Right cardiac atrium (tissue), 5 donors: ENCODE results near the gene PCDHB12. TPM values are rescaled to one million over a fixed set of nuclear protein-coding genes. Genes with fewer than 3 reads are reported as not detected.
"Not testable (repeated sequence)": the region's sequence is repeated elsewhere in the genome, so short reads cannot be mapped to it uniquely, and the experiment has no call there.

Experiments used
- ATAC-seq, 2 donors: fragments of 200-7000 bp; cut with Tn5 transposase; one replicate each; pipeline versions ENCODE4 v1.8.0 to v1.9.1; 2020; ENCODE audit warnings: moderate library complexity in 2 of 2, mild to moderate bottlenecking in 1 of 2
- DNase-seq, 3 donors: peaks; one replicate each; pipeline ENCODE4 v3.0.0-alpha.2; 2020
- H3K27ac ChIP-seq: one replicate; pipeline ENCODE4 v1.5.1; 2013; ENCODE audit warnings: mild to moderate bottlenecking, low read length, control low read depth, moderate library complexity
- H3K27me3 ChIP-seq: one replicate; pipeline ENCODE4 v1.6.1; 2013; ENCODE audit not compliant: control insufficient read depth, insufficient read depth
- H3K4me1 ChIP-seq: one replicate; pipeline ENCODE4 v1.6.1; 2013; ENCODE audit warnings: low read length; ENCODE audit not compliant: control insufficient read depth, insufficient read depth
- H3K4me3 ChIP-seq: one replicate; pipeline ENCODE4 v1.5.1; 2013; ENCODE audit warnings: low read length, control low read depth
- H3K9me3 ChIP-seq: one replicate; pipeline ENCODE4 v1.6.1; 2013; ENCODE audit warnings: low read length; ENCODE audit not compliant: control insufficient read depth
- WGBS: extraction: QIAGEN DNeasy Blood & Tissue Kit; methylation state at CpG from one replicate; pipeline ENCODE4 v1.1.7; 2013; 5-methylcytosine and 5-hydroxymethylcytosine counted together
- intact Hi-C, 4 donors: fragments of 100-400 bp; cut with DNase I; formaldehyde crosslinking; loops; one replicate each; pipeline versions ENCODE4 v1.11.0 to v1.14.0; 2022 to 2023
- polyA plus RNA-seq: library from polyadenylated mRNA; stranded (reverse); fragments of 200-250 nt; gene quantifications from one replicate; pipeline ENCODE4 v1.2.3, GENCODE V29; 2013
- total RNA-seq, 4 donors: library from RNA; stranded (reverse); fragmentation: NEBNext Ultra II Directional; extraction: Animal tissue kit (Norgen Biotek cat#: 25700); gene quantifications; one replicate each; pipeline ENCODE4 v1.2.1, GENCODE V29; 2021
- donor health status: healthy with polysubstance abuse.
- donor health status: DM: no; HTN: yes; CAD: no.
- donor health status: DM: no; HTN: no; CAD: no.
- donor health status: DM: no; HTN: yes; CAD: no; lungs with severe emphysema.
- donor health status: DM: yes; HTN: yes; CAD: no.

Gene PCDHB12
- total and polyA plus RNA-seq, 5 donors = 0.72 to 3.3 (median 2.5) TPM

DNA sequence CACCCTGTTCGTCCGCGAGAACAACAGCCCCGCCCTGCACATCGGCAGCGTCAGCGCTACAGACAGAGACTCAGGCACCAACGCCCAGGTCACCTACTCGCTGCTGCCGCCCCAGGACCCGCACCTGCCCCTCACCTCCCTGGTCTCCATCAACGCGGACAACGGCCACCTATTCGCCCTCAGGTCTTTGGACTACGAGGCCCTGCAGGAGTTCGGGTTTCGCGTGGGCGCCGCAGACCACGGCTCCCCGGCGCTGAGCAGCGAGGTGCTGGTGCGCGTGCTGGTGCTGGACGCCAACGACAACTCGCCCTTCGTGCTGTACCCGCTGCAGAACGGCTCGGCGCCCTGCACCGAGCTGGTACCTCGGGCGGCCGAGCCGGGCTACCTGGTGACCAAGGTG is 27.4 kb downstream of the PCDHB12 start:
- H3K27me3 ChIP-seq, ATAC-seq, H3K4me1 ChIP-seq, H3K4me3 ChIP-seq, DNase-seq, H3K27ac ChIP-seq: not testable (repeated sequence)
- WGBS = 20% methylated on average over 40 of the region's 40 CpGs
- intact Hi-C loops = loop anchor here in 1 of 4 donors (10.0 kb wide), 1 partner anchor 169 kb away; the partner anchor contains the start of genes PCDHGA9 and PCDHGB6
- H3K9me3 ChIP-seq = peaks cover 13% of the 10 kb centered on the region

DNA sequence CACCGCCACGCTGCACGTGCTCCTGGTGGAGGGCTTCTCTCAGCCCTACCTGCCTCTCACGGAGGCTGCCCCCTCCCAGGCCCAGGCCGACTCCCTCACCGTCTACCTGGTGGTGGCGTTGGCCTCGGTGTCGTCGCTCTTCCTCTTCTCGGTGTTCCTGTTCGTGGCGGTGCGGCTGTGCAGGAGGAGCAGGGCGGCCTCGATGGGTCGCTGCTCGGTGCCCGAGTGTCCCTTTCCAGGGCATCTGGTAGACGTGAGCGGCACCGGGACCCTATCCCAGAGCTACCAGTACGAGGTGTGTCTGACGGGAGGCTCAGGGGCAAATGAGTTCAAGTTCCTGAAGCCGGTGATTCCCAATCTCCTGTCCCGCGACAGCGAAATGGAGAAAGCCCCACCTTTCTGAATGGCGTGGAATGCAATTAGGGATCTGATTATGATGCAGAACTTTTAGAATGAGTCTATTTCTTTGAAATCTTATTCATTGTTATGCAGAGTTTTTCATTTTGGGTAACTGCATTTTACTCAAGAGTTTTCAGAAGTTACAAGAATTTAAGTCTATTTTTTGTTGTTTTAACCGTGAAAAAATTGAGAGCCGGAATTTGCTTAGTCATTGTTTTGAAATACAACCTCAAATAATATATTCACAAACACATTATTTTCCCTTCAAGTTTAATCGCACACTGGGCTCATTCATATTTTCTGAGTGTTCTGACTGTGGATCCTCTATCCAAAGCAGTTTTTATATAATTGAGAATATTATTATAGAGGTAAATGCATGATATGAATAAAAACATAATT is 28.2 kb downstream of the PCDHB12 start:
- H3K27ac ChIP-seq = no peak overlapping the region
- WGBS = 13% methylated on average over 32 of the region's 32 CpGs
- intact Hi-C loops = loop anchor here in 1 of 4 donors (10.0 kb wide), 1 partner anchor 168 kb away; the partner anchor contains the start of genes PCDHGA9 and PCDHGB6
- no peak for ATAC-seq
- no peaks in the 10 kb centered on the region for H3K4me1 ChIP-seq
- no peak overlapping the region for H3K4me3 ChIP-seq
- no peaks in the 10 kb centered on the region for H3K27me3 ChIP-seq
- peaks cover 20% of the 10 kb centered on the region for H3K9me3 ChIP-seq
- DNase-seq = no peak

DNA sequence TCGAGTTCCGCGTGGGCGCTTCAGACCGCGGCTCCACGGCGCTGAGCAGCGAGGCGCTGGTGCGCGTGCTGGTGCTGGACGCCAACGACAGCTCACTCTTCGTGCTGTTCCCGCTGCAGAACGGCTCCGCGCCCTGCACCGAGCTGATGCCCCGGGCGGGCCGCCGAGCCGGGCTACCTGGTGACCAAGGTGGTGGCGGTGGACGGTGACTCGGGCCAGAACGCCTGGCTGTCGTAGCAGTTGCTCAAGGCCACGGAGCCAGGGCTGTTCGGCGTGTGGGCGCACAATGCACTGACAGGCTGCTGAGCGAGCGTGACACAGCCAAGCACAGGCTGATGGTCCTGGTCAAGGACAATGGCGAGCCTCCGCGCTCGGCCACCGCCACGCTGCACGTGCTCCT is 33.0 kb downstream of the PCDHB12 start:
- H3K4me1 ChIP-seq = no peaks in the 10 kb centered on the region
- intact Hi-C loops = no loop called here
- 19% methylated on average over 43 of the region's 43 CpGs for WGBS
- H3K4me3 ChIP-seq = no peak overlapping the region
- no peak overlapping the region for H3K27ac ChIP-seq
- peak in 1 of 3 donors; percentile 13 for DNase-seq
- H3K27me3 ChIP-seq = no peaks in the 10 kb centered on the region
- ATAC-seq = no peak
- H3K9me3 ChIP-seq = peaks cover 31% of the 10 kb centered on the region

DNA sequence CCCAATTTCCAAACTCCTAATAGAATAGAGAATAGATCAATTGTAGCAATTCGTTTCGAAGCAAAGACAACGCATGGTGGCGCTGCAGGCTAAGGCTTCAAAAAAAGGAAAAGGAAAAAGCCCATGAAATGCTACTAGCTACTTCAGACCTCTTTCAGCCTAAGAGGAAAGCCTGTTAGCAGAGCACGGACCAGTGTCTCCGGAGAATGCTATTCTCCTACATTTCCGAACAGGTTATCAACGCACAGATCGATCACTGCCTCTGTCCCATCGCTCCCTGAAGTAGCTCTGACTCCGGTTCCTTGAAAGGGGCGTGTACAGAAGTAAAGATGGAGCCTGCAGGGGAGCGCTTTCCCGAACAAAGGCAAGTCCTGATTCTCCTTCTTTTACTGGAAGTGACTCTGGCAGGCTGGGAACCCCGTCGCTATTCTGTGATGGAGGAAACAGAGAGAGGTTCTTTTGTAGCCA is 36.8 kb downstream of the PCDHB12 start, which contains the start of gene PCDHB15:
TSS of gene PCDHB15 (plus strand) at position 146 of the 468 bp plus-strand sequence. CDS start at position 330, 184 bp downstream.
- H3K27ac ChIP-seq = peak within 1 kb of the TSS; percentile 51
- no peak for ATAC-seq

DNA sequence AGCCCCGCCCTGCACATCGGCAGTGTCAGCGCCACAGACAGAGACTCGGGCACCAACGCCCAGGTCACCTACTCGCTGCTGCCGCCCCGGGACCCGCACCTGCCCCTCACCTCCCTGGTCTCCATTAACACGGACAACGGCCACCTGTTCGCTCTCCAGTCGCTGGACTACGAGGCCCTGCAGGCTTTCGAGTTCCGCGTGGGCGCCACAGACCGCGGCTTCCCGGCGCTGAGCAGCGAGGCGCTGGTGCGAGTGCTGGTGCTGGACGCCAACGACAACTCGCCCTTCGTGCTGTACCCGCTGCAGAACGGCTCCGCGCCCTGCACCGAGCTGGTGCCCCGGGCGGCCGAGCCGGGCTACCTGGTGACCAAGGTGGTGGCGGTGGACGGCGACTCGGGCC is 38.5 kb downstream of the PCDHB12 start:
- H3K4me1 ChIP-seq, H3K4me3 ChIP-seq, ATAC-seq, H3K27me3 ChIP-seq, H3K27ac ChIP-seq, intact Hi-C loops, DNase-seq: not testable (repeated sequence)
- peaks cover 24% of the 10 kb centered on the region for H3K9me3 ChIP-seq
- 35% methylated on average over 32 of the region's 42 CpGs for WGBS

More for the DNA sequence above, 36.8 kb downstream of the PCDHB12 start, which contains the start of gene PCDHB15:
- H3K27me3 ChIP-seq = no peaks in the 10 kb centered on the region
- peak in 2 of 3 donors; percentile 16 to 57 for DNase-seq
- intact Hi-C loops = no loop called here
- peak within 1 kb of the TSS; percentile 60 for H3K4me3 ChIP-seq
- H3K4me1 ChIP-seq = no peaks in the 10 kb centered on the region
- WGBS = 5% methylated on average over 16 of the region's 16 CpGs
- peaks cover 34% of the 10 kb centered on the region for H3K9me3 ChIP-seq

DNA sequence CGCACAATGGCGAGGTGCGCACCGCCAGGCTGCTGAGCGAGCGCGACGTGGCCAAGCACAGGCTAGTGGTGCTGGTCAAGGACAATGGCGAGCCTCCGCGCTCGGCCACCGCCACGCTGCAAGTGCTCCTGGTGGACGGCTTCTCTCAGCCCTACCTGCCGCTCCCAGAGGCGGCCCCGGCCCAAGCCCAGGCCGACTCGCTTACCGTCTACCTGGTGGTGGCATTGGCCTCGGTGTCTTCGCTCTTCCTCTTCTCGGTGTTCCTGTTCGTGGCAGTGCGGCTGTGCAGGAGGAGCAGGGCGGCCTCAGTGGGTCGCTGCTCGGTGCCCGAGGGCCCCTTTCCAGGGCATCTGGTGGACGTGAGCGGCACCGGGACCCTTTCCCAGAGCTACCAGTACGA is 38.9 kb downstream of the PCDHB12 start:
- intact Hi-C loops = not testable (repeated sequence)

DNA sequence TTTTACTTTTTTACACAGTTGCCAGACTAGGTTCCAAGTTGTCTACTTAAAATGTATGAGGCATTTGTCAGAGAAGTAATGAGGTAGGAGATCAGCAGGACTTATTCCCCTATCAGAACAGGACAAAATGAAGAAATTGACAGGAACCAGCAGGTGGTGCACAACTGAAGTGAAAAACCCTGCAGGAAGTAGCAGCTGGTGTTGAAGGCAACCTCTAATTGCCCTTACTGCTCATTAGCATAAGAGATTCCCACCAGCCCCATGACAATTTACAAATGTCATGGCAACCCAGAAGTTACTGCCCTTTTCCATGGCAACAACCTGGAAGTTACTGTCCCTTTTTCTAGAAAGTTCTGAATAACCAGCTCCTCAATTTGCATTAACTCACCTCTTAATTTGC is 42.1 kb downstream of the PCDHB12 start:
- Histone ChIP-seq H3K27ac (no peak overlapping the region), H3K27me3 (no peaks in the 10 kb centered on the region), H3K4me3 (no peak overlapping the region), H3K4me1 (no peaks in the 10 kb centered on the region), H3K9me3 (peaks cover 16% of the 10 kb centered on the region)
- ATAC-seq (no peak), DNase-seq (no peak)
- intact Hi-C loops = no loop called here

More for the DNA sequence above, 38.9 kb downstream of the PCDHB12 start:
- H3K27ac ChIP-seq, H3K4me1 ChIP-seq, H3K27me3 ChIP-seq, ATAC-seq, H3K4me3 ChIP-seq, DNase-seq: not testable (repeated sequence)
- peaks cover 23% of the 10 kb centered on the region for H3K9me3 ChIP-seq
- 42% methylated on average over 34 of the region's 34 CpGs for WGBS

DNA sequence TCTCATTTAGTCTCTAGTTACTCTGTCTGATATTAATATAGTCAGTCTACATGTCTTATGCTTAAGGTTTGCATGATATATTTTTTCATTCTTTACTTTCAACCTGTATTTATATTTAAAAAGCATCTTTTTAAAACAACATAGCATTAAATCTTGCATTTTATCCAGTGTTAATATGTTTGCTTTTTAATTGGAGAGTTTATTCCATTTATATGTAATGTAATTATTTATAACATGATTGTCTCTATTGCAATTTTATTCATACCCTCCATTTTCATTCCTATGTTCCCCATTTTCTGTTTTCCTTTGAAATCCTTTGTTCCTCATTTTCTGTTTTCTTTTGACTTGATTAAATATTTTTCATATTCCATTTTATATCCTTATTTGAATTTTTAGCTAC is 49.9 kb downstream of the PCDHB12 start:
- H3K27me3 ChIP-seq = no peaks in the 10 kb centered on the region
- intact Hi-C loops = no loop called here
- ATAC-seq (no peak), DNase-seq (no peak)
- H3K9me3 ChIP-seq = peaks cover 13% of the 10 kb centered on the region
- H3K4me3 ChIP-seq = no peak overlapping the region
- no peaks in the 10 kb centered on the region for H3K4me1 ChIP-seq
- no peak overlapping the region for H3K27ac ChIP-seq

DNA sequence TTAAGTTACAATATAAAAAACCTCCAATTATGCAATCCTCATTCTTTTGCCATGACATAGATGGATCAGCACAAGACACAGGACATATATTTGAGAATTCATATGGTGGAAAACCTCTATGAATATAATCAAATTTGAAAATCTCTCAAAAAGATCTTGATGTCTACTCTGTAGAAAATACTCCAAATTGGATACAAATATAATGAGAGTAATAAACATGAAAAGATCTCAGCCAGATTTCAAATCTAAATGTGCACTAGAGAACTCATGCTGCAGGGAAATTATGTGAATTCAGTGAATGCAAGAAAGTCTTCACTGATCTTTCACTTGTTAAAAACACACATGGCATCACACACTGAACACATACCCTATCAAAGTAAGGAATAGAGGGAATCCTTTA is 50.4 kb downstream of the PCDHB12 start:
- Histone ChIP-seq H3K4me3 (no peak overlapping the region), H3K4me1 (no peaks in the 10 kb centered on the region)

DNA sequence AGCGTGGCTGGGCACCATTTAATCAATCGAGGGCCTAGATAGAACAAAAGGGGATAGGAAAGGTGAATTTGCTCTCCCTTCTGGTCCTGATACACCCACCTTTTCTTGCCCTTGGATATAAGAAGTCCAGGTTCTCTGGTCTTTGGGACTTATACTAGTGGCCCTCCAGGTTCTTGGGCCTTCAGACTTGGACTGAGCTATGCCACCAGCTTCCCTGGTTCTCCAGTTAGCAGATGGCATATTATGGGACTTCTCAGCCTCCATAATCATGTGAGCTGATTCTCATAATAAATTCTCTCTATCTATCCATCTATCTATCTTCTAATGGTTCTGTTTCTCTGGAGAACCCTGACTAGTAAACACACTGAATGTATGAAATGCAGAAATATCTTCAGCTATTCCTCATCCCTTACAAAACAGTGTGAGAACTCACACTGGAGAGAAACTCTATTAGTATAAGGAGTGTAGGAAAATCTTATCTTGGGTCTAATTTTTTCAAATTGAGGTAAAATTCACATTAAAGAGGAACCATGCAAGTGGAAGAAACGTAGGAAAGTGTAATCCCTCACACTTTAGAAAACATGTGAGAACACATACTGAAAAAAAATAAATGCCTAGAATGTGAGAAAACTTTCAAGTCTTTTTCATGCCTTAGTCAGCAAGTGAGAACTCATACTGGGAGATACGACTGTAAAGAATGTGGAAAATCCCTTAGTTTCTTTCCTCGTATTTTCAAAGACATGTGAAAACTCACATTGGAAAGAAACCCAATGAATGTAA is 52.1 kb downstream of the PCDHB12 start:
- Histone ChIP-seq H3K4me1 (no peaks in the 10 kb centered on the region), H3K9me3 (peaks cover 10% of the 10 kb centered on the region), H3K4me3 (no peak overlapping the region), H3K27ac (no peak overlapping the region), H3K27me3 (no peaks in the 10 kb centered on the region)
- ATAC-seq = no peak
- DNase-seq = no peak
- 66% methylated on average over 5 of the region's 5 CpGs for WGBS
- intact Hi-C loops = no loop called here

More for the DNA sequence above, 50.4 kb downstream of the PCDHB12 start:
- Histone ChIP-seq H3K9me3 (peaks cover 12% of the 10 kb centered on the region), H3K27ac (no peak overlapping the region), H3K27me3 (no peaks in the 10 kb centered on the region)
- no peak for ATAC-seq
- intact Hi-C loops = no loop called here
- no peak for DNase-seq

DNA sequence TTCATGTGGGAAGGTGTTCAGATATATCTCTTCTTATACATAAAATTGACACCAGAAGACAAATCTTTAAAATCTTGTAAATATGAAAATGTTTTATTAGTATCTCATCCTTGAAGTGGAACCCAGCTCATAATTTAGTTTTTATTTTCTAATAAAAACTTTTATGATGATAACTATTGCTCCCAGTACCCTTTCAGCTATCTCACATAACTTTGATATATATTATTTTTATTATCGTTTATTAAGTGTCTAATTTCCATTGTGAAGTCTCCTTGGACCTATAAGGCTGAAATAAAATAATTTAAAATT is 52.7 kb downstream of the PCDHB12 start:
- intact Hi-C loops = no loop called here
- ATAC-seq (no peak), DNase-seq (no peak)
- H3K27me3 ChIP-seq = no peaks in the 10 kb centered on the region
- peaks cover 12% of the 10 kb centered on the region for H3K9me3 ChIP-seq
- H3K4me1 ChIP-seq = no peaks in the 10 kb centered on the region
- H3K27ac ChIP-seq = no peak overlapping the region
- no peak overlapping the region for H3K4me3 ChIP-seq
- WGBS = 70% methylated on average over 1 of the region's 1 CpG
